Panc1 (cell line): ENCODE data around the gene TTC21B. TPM values are rescaled to one million over a fixed set of nuclear protein-coding genes. Genes with fewer than 3 reads are reported as not detected.

Experiments used
- ATAC-seq: fragments of 200-7000 bp; cut with Tn5 transposase; 2 replicates; pipeline ENCODE4 v1.9.1; 2020; ENCODE audit warnings: mild to moderate bottlenecking, moderate library complexity
- BruUV-seq: library from RNA; stranded (reverse); fragments of 400-500 nt; replicated peaks from 2 replicates; lab custom pipeline; 2021; lab: Mats Ljungman, UMichigan
- CTCF ChIA-PET: fragments of 300-600 bp; sonication (Branson Sonifier 250); formaldehyde crosslinking; loops from one replicate; lab custom pipeline; 2022; ENCODE audit warnings: antibody characterized with exemption; lab: Charles Lee
- POLR2A ChIA-PET: fragments of 300-600 bp; sonication (Branson Sonifier 250); formaldehyde crosslinking; loops from one replicate; lab custom pipeline; 2022; ENCODE audit warnings: antibody characterized with exemption; lab: Charles Lee
- DNase-seq: peaks from one replicate; pipeline ENCODE4 v3.0.0-alpha.2; 2010; ENCODE audit warnings: low read depth, low spot score
- H3K27ac ChIP-seq: 2 replicates; pipeline ENCODE4 v1.5.1; 2011; ENCODE audit warnings: mild to moderate bottlenecking, low read length, inconsistent platforms
- H3K27me3 ChIP-seq: fragments of 200-500 bp; sonication (Bioruptor generic); 2 replicates; pipeline ENCODE4 v1.6.0; 2014; ENCODE audit warnings: low read length, inconsistent platforms; ENCODE audit not compliant: control insufficient read depth, insufficient read depth
- H3K36me3 ChIP-seq: fragments of 200-500 bp; sonication (Bioruptor generic); 2 replicates; pipeline ENCODE4 v1.5.1; 2014; ENCODE audit warnings: inconsistent platforms, mild to moderate bottlenecking, low read length, moderate library complexity; ENCODE audit not compliant: control insufficient read depth, insufficient read depth
- H3K4me1 ChIP-seq: 2 replicates; pipeline ENCODE4 v1.5.1; 2011; ENCODE audit warnings: inconsistent platforms, mild to moderate bottlenecking, low read length, moderate library complexity; ENCODE audit not compliant: control insufficient read depth, insufficient read depth
- H3K4me3 ChIP-seq, 2 experiments: 2 replicates each; pipeline ENCODE4 v1.5.1; 2011 to 2012; ENCODE audit warnings: low read depth in 2 of 2, low read length in 2 of 2, mild to moderate bottlenecking in 2 of 2, inconsistent platforms in 1 of 2, moderate library complexity in 1 of 2
- H3K9me3 ChIP-seq: fragments of 200-500 bp; sonication (Bioruptor generic); 2 replicates; pipeline ENCODE4 v1.5.1; 2014; ENCODE audit warnings: low read depth, mild to moderate bottlenecking, inconsistent platforms, low read length, moderate library complexity; ENCODE audit not compliant: control insufficient read depth, insufficient read depth
- POLR2AphosphoS5 ChIP-seq: IDR thresholded peaks from 2 replicates; pipeline ENCODE4 v1.6.1; 2012; ENCODE audit warnings: mild to moderate bottlenecking, low read depth, low read length, moderate library complexity
- REST ChIP-seq, 2 experiments: IDR thresholded peaks; 2 replicates each; pipeline ENCODE4 v1.6.1; 2011 to 2012; ENCODE audit warnings: low read depth in 2 of 2, control low read depth in 1 of 2, low read length in 1 of 2, mild to moderate bottlenecking in 1 of 2, moderate library complexity in 1 of 2; ENCODE audit not compliant: insufficient read depth in 1 of 2
- SIN3A ChIP-seq: IDR thresholded peaks from 2 replicates; pipeline ENCODE4 v1.6.1; 2012; ENCODE audit warnings: low read depth, mild to moderate bottlenecking, low read length, moderate library complexity, borderline replicate concordance; ENCODE audit not compliant: insufficient read depth
- TCF7L2 ChIP-seq: IDR thresholded peaks from 2 replicates; pipeline ENCODE4 v1.6.1; 2011; ENCODE audit warnings: mild to moderate bottlenecking, low read depth, low read length, inconsistent platforms
- in situ Hi-C: cut with HindIII; loops from 2 replicates; pipeline ENCODE4 v1.10.0; 2016; ENCODE audit warnings: low sequenced_read_pairs, low pct_unique_long_range_greater_than_20kb
- intact Hi-C: fragments of 100-400 bp; cut with micrococcal nuclease; formaldehyde crosslinking; loops from one replicate; pipeline ENCODE4 v1.10.0; 2022; ENCODE audit not compliant: unreplicated experiment
- total RNA-seq: library from RNA; stranded (reverse); gene quantifications from one replicate; pipeline ENCODE4 v1.2.1, GENCODE V29; 2021; ENCODE audit not compliant: unreplicated experiment
- TF ChIP-seq, protein P1 (sequence below): fragments of 450-650 bp; IDR thresholded peaks from 2 replicates; pipeline ENCODE4 v1.5.1; 2017; ENCODE audit warnings: mild to moderate bottlenecking

TTC21B gene
- total RNA-seq, 1 experiment from 2014 or later, result 12.4 TPM

- Histone ChIP-seq H3K27ac (no peak overlapping the region), H3K9me3 (no peaks in the 10 kb centered on the region), H3K4me1 (no peaks in the 10 kb centered on the region), H3K4me3 (no peak overlapping the region), H3K36me3 (no peaks in the 10 kb centered on the region), H3K27me3 (no peaks in the 10 kb centered on the region)
- CTCF ChIA-PET, result no interaction called here
- intact Hi-C loops, result no loop called here
- no peak for TF ChIP-seq SIN3A
- no peak for TF ChIP-seq REST (IDR thresholded peaks at IDR 0.05; ENCODE audit: insufficient read depth in 1 of 2, low read depth in 2 of 2, low read length in 1 of 2)
- no peak for TF ChIP-seq POLR2AphosphoS5
- TF ChIP-seq TCF7L2, result no peak
- TF ChIP-seq, protein P1, sequence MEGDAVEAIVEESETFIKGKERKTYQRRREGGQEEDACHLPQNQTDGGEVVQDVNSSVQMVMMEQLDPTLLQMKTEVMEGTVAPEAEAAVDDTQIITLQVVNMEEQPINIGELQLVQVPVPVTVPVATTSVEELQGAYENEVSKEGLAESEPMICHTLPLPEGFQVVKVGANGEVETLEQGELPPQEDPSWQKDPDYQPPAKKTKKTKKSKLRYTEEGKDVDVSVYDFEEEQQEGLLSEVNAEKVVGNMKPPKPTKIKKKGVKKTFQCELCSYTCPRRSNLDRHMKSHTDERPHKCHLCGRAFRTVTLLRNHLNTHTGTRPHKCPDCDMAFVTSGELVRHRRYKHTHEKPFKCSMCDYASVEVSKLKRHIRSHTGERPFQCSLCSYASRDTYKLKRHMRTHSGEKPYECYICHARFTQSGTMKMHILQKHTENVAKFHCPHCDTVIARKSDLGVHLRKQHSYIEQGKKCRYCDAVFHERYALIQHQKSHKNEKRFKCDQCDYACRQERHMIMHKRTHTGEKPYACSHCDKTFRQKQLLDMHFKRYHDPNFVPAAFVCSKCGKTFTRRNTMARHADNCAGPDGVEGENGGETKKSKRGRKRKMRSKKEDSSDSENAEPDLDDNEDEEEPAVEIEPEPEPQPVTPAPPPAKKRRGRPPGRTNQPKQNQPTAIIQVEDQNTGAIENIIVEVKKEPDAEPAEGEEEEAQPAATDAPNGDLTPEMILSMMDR, result no peak
- POLR2A ChIA-PET, result no interaction called here
- DNase-seq (no peak), ATAC-seq (no peak)
- BruUV-seq, result no TSS peak
- in situ Hi-C loops, result no loop called here
Measured at GRCh38 chr2:165844216-165844615, 109.4 kb downstream of the TTC21B start.

GRCh38 chr2:165843351-165843750 lies 110.2 kb downstream of the TTC21B start:
- Histone ChIP-seq H3K27ac (no peak overlapping the region), H3K36me3 (no peaks in the 10 kb centered on the region), H3K9me3 (no peaks in the 10 kb centered on the region), H3K4me3 (no peak overlapping the region), H3K27me3 (no peaks in the 10 kb centered on the region), H3K4me1 (no peaks in the 10 kb centered on the region)
- DNase-seq (no peak), ATAC-seq (no peak)
- intact Hi-C loops, result no loop called here
- no TSS peak for BruUV-seq
- TF ChIP-seq TCF7L2 (no peak), SIN3A (no peak), POLR2AphosphoS5 (no peak), REST (IDR thresholded peaks at IDR 0.05; ENCODE audit: insufficient read depth in 1 of 2, low read depth in 2 of 2, low read length in 1 of 2) (no peak)
- TF ChIP-seq, protein P1, result no peak
- in situ Hi-C loops, result no loop called here
- CTCF ChIA-PET, result no interaction called here
- POLR2A ChIA-PET, result no interaction called here
